HEK293T (cell line): ENCODE measurements around the gene MEGF6.

ENCODE experiments used
- CTCF ChIA-PET: fragments of 350-600 bp; formaldehyde crosslinking; extraction: SDS; loops from one replicate; lab custom pipeline; 2021; ENCODE audit warnings: antibody characterized with exemption, inconsistent platforms; lab: Yijun Ruan, JAX
- POLR2A ChIA-PET: fragments of 350-600 bp; formaldehyde crosslinking; extraction: SDS; loops from one replicate; lab custom pipeline; 2020; ENCODE audit warnings: antibody characterized with exemption, inconsistent platforms; lab: Yijun Ruan, JAX
- DNase-seq: peaks from one replicate; pipeline ENCODE4 v3.0.0; 2012; ENCODE audit warnings: mixed read lengths; ENCODE audit errors: extremely low spot score
- ARNT ChIP-seq: fragments of 450-650 bp; IDR thresholded peaks from 2 replicates; pipeline ENCODE4 v1.6.1; 2017; ENCODE audit warnings: mild to moderate bottlenecking
- BHLHE40 ChIP-seq: fragments of 450-650 bp; IDR thresholded peaks from 2 replicates; pipeline ENCODE4 v1.6.1; 2016; ENCODE audit warnings: mild to moderate bottlenecking, moderate library complexity, borderline replicate concordance
- CTBP1 ChIP-seq: fragments of 450-650 bp; IDR thresholded peaks from 2 replicates; pipeline ENCODE4 v1.6.1; 2016; ENCODE audit warnings: borderline replicate concordance
- ELF4 ChIP-seq: fragments of 450-650 bp; IDR thresholded peaks from 2 replicates; pipeline ENCODE4 v1.6.1; 2017; ENCODE audit warnings: antibody characterized with exemption
- FOXA1 ChIP-seq: fragments of 450-650 bp; IDR thresholded peaks from 2 replicates; pipeline ENCODE4 v1.6.1; 2016; ENCODE audit warnings: mild to moderate bottlenecking
- FOXK2 ChIP-seq: fragments of 450-650 bp; IDR thresholded peaks from 2 replicates; pipeline ENCODE4 v1.6.1; 2016; ENCODE audit warnings: mild to moderate bottlenecking
- FOXM1 ChIP-seq: fragments of 450-650 bp; IDR thresholded peaks from 2 replicates; pipeline ENCODE4 v1.6.1; 2017; ENCODE audit warnings: mild to moderate bottlenecking, borderline replicate concordance
- HDGF ChIP-seq: fragments of 450-650 bp; IDR thresholded peaks from 2 replicates; pipeline ENCODE4 v1.6.1; 2017; ENCODE audit warnings: antibody characterized with exemption, borderline replicate concordance
- L3MBTL2 ChIP-seq: fragments of 450-650 bp; conservative IDR thresholded peaks from 2 replicates; pipeline ENCODE4 v1.6.1; 2016; ENCODE audit warnings: mild to moderate bottlenecking
- LEF1 ChIP-seq: fragments of 450-650 bp; IDR thresholded peaks from 2 replicates; pipeline ENCODE4 v1.6.1; 2017; ENCODE audit warnings: mild to moderate bottlenecking, borderline replicate concordance
- NFRKB ChIP-seq: fragments of 450-650 bp; IDR thresholded peaks from 2 replicates; pipeline ENCODE4 v1.6.1; 2016; ENCODE audit warnings: mild to moderate bottlenecking, moderate library complexity
- SP1 ChIP-seq: fragments of 450-650 bp; IDR thresholded peaks from 2 replicates; pipeline ENCODE4 v1.6.1; 2017
- SUZ12 ChIP-seq: fragments of 450-650 bp; IDR thresholded peaks from 2 replicates; pipeline ENCODE4 v1.6.1; 2016; ENCODE audit warnings: mild to moderate bottlenecking
- TARDBP ChIP-seq: fragments of 450-650 bp; IDR thresholded peaks from 2 replicates; pipeline ENCODE4 v1.6.1; 2016
- ZNF384 ChIP-seq: fragments of 450-650 bp; IDR thresholded peaks from 2 replicates; pipeline ENCODE4 v1.6.1; 2016
- TF ChIP-seq, protein P1 (sequence below): fragments of 450-650 bp; IDR thresholded peaks from 2 replicates; pipeline ENCODE4 v1.6.1; 2016

Gene MEGF6

DNA sequence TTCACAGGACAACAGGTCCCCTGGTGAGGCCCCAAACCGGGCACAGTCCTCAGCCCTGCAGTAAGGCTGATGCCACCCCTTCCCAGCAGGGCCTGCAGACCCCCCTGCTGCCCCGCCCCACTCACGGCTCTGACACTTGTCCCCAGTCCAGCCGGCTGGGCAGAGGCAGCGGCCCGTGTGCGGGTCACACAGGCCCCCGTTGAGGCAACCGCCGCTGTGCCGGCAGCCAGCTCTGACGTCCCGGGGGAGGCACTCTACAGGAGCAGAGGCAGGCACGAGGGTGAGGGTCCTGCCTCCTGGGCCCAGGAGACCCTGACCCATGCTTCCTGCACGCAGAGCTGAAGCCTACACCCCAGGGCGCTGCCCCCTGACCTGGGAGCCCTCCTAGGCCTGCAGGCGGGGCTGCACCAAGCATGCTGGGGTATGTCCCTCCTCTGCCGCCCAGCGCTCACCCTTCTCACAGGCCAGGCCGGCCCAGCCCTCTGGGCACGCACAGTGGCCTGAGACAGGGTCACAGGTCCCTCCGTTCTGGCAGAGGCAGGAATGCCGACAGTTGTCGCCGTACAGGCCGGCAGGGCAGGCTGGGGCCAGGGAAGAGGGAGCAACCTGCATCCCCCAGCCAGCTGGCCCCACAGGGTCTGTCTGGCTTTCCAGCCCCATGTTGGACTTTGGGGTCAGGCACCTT is 112.9 kb downstream of the MEGF6 start:
- CTCF ChIA-PET: interaction anchor here (1.2 kb wide), 1 partner anchor 116 kb away, joined by 3 read pairs; no protein-coding TSS in a partner anchor
- POLR2A ChIA-PET: no interaction called here
- DNase-seq: no peak
- TF ChIP-seq FOXM1 (no peak), HDGF (no peak), L3MBTL2 (no peak), BHLHE40 (no peak), ARNT (no peak), SP1 (no peak), CTBP1 (no peak), ZNF384 (no peak), ELF4 (no peak), FOXA1 (no peak), SUZ12 (no peak)
- TF ChIP-seq, protein P1, sequence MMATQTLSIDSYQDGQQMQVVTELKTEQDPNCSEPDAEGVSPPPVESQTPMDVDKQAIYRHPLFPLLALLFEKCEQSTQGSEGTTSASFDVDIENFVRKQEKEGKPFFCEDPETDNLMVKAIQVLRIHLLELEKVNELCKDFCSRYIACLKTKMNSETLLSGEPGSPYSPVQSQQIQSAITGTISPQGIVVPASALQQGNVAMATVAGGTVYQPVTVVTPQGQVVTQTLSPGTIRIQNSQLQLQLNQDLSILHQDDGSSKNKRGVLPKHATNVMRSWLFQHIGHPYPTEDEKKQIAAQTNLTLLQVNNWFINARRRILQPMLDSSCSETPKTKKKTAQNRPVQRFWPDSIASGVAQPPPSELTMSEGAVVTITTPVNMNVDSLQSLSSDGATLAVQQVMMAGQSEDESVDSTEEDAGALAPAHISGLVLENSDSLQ: no peak

DNA sequence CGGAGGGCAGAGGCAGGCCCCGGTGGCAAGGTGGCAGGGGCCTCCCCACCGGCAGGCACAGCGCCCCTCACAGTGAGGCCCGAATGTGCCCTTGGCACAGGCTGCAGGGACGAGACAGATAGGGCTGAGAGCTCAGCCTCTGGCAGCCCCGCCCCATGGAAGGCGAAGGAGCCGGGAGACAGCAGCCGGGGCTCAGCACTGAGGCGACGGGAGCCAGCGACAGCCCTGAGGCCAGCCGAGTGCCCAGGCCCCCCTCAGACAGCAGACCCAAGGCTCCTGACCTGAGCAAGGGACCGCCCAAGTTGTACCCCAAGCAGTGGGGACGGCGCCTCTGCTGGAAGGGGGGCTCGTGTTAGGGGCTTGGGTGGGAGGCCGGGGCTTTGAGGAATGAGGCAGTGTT is 113.8 kb downstream of the MEGF6 start:
- DNase-seq: no peak
- ChIA-PET CTCF (interaction anchor here (1.2 kb wide), 1 partner anchor 117 kb away, joined by 3 read pairs; no protein-coding TSS in a partner anchor), POLR2A (no interaction called here)
- TF ChIP-seq ARNT (no peak), FOXK2 (no peak), CTBP1 (no peak), ZNF384 (no peak), ELF4 (no peak), FOXA1 (no peak), L3MBTL2 (no peak)

DNA sequence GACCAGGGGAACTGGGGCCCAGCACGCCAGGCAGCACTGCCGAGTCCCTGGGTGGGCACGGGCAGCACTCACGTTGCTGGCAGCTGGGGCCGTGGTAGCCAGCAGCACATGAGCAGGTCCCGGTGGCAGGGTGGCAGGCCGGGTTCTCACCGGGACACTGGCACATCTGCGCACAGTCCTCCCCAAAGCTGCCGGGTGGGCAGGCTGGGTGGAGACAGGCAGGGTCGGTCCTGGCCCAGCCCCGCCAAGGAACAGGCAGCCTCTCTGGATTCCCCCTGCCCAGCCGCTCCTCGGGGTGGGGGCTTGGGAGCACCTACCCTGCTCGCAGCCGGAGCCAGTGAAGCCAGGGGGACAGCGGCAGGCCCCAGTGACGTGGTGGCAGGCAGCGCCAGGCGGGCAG is 114.4 kb downstream of the MEGF6 start:
- DNase-seq: no peak
- CTCF ChIA-PET: no interaction called here
- POLR2A ChIA-PET: no interaction called here
- no peak for TF ChIP-seq CTBP1
- TF ChIP-seq FOXK2: no peak
- TF ChIP-seq TARDBP: no peak
- no peak for TF ChIP-seq HDGF
- TF ChIP-seq FOXA1: no peak
- TF ChIP-seq ZNF384: no peak
- no peak for TF ChIP-seq SUZ12
- TF ChIP-seq, protein P1: no peak
- TF ChIP-seq SP1: no peak
- TF ChIP-seq FOXM1: no peak
- no peak for TF ChIP-seq NFRKB

DNA sequence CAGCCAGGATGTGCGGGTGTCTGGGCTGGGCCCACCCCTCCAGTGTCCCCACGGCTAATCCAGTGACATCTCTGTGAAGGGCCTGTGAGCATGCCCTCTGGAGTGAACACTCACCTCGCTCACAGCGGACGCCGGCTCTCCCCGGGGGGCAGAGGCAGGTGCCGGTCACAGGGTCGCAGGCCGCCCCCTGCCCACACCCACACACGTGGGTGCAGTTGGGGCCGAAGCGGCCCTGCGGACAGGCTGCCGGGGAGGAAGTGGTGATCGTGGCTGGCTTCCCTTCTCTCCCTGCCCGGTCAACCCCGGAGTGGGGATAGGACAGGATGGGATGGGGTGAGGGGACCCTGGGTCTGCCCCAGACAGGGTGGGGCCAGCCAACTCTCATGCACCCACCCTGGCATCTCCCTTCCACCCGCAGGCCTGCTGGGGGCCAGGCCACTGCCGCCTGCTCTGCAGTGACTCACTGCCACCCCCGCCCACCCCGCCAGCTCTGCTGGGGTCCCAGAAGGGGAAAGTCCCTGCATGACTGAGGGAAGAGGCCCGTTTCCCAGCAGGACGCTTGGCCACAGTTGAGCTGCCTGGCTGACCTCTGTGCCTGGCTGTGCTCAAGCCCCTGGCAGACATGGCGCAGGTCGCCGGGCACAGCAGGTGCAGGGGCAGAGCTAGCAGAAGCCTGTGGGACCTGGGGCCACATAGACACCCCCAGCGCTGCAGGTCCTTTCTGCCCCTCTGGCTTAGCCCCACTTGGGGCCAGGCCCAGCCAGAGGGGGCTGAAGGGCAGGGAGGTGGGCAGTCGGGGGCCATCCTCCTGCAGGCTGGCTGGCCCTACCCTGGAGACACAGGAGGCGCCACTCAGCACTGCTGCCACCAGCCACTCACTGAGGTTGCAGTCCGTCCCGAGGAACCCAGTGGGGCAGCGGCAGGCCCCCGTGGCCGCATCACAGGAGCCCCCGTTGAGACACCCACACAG is 115.2 kb downstream of the MEGF6 start:
- ChIA-PET CTCF (no interaction called here), POLR2A (no interaction called here)
- TF ChIP-seq ARNT (no peak), HDGF (no peak), SP1 (no peak), FOXK2 (no peak), BHLHE40 (no peak), FOXM1 (no peak), ZNF384 (no peak), NFRKB (no peak), LEF1 (no peak)
- no peak for DNase-seq

DNA sequence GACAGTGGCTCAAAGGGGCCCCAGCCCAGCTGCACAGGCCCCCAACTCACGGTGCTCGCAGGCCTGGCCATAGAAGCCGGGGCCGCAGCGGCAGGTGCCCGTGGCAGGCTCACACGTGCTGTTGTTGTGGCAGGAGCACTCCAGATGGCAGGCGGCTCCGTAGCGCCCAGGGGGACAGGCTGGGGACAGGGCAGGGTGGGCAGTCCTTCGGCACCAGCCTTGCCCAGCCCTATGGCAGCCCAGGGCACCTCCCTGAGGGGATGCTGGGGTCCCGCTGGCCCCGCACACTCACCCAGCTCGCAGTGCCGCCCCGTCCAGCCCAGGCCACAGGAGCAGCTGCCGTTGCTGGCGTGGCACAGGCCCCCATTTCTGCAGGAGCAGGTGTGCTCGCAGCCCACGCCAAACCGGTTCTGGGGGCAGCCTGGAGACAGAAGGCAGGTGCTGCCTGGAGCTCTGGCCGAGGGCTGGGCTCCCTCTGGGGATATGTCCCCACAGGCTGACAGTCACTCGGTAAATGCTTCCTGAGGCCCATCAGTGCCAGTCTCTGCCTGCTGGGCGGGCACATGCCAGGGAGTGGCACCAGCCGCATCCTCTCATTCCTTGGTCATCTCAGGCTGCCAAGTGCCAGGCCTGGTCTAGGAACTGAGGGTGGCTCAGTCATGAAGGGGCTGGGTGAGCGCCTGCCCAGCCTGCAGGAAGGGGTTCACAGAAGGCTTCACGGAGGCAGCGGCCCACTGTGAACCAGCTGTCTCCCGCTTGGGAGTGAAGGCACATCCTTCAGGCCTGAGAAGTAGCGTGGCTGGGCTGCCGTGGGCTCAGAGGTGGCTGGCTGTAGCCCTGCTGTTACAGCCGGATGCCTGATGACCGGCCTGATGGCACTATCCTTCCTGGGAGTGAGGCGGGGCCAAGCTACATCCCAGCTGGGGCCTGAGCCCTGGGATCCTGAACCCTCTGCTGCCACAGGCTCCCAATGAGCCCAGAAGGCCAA is 116.7 kb downstream of the MEGF6 start:
- no peak for DNase-seq
- ChIA-PET CTCF (interaction anchor here (0.6 kb wide), 1 partner anchor 199 kb away, joined by 3 read pairs; no protein-coding TSS in a partner anchor), POLR2A (no interaction called here)
- no peak for TF ChIP-seq TARDBP
- no peak for TF ChIP-seq CTBP1
- TF ChIP-seq FOXK2: no peak
- TF ChIP-seq SUZ12: no peak
- TF ChIP-seq LEF1: no peak
- TF ChIP-seq, protein P1: no peak
- TF ChIP-seq FOXA1: no peak
- no peak for TF ChIP-seq BHLHE40
- no peak for TF ChIP-seq FOXM1
- TF ChIP-seq ELF4: no peak
- no peak for TF ChIP-seq NFRKB
- no peak for TF ChIP-seq L3MBTL2
- no peak for TF ChIP-seq ZNF384
- TF ChIP-seq SP1: no peak
- TF ChIP-seq ARNT: no peak
- no peak for TF ChIP-seq HDGF
